T47D (cell line): Measurements from ENCODE around the gene DLG3.

Experiments used
- DNase-seq, 2 experiments: peaks; one replicate each; pipeline versions ENCODE4 v3.0.0 to v3.0.0-alpha.2; 2011 to 2012; ENCODE audit warnings: low read depth in 1 of 2, low spot score in 1 of 2
- JUND ChIP-seq: IDR thresholded peaks from 2 replicates; pipeline ENCODE4 v1.6.1; 2012; ENCODE audit warnings: low read depth
- in situ Hi-C: cut with HindIII; loops from 2 replicates; pipeline ENCODE4 v1.10.0; 2016; ENCODE audit warnings: low sequenced_read_pairs, low pct_unique_long_range_greater_than_20kb

DLG3 gene

DNA sequence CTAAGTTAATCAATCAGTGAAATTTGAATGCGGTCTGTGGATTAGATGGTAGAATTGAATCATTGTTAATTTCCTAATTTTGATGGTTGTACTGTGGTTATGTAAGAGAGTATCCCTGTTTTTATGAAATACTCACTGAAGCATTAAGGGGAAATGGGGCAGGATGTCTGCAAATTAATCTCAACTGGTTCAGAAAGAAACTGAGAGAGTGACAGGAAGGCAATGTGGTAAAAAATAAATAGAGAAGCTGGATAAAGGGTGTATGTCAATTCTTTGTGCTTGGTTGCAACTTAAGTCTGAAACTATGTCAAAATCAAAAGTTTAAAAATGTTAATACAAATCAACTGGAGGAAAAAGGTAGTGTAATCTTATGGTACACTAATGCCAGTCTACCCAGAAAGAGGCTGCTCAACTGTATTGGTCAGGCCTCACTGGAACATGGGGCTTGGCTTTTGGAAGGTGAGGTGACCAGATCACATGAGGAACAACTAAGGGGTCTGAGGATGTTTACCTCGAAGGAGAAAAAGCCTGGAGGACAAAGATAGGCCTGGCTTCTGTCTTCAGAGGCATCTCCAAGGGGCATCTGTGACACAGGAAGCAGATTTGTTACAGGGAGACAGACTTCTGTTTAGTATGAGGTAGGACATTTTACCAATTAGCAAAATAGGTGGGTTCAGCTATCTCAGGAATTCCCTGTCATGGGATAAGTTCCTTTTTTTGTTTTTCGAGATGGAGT is 83.1 kb downstream of the DLG3 start:
- no peak for DNase-seq
- no peak for TF ChIP-seq JUND
- in situ Hi-C loops = no loop called here

DNA sequence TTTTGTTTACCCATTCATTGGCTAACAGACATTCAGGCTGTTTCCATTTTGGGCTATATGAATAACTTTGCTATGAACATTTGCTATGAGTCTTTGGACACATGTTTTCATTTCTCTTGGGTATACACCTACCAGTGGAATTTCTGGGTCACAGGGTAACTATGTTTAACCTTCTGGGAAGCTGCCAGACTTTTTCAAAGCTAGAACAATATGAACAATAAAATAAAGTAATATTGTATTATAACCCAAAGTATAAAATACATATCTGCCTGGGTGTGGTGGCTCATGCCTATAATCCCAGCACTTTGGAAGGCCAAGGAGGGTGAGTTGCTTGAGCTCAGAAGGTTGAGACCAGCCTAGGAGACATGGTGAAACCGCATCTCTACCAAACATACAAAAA is 90.6 kb downstream of the DLG3 start:
- DNase-seq = no peak
- no peak for TF ChIP-seq JUND
- in situ Hi-C loops = no loop called here

DNA sequence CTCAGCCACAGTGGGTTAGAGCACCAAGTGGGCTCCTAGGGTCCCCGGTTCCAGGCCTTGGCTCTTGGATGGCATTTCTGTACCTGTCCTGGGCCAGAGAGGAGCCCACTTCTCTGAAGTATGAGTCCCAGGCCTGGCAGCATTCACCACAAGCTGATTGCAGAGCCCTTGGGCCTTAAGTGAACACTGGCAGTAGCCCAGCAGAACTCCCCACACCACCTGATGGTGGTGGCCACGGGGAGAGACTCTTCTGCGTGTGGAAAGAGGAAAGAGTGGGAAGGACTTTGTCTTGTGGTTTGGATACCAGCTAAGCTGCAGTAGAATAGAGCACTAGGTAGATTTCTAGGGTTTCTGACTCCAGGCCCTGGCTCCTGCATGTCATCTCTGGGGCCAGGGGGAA is 104.8 kb downstream of the DLG3 start:
- no peak for DNase-seq
- in situ Hi-C loops = no loop called here

DNA sequence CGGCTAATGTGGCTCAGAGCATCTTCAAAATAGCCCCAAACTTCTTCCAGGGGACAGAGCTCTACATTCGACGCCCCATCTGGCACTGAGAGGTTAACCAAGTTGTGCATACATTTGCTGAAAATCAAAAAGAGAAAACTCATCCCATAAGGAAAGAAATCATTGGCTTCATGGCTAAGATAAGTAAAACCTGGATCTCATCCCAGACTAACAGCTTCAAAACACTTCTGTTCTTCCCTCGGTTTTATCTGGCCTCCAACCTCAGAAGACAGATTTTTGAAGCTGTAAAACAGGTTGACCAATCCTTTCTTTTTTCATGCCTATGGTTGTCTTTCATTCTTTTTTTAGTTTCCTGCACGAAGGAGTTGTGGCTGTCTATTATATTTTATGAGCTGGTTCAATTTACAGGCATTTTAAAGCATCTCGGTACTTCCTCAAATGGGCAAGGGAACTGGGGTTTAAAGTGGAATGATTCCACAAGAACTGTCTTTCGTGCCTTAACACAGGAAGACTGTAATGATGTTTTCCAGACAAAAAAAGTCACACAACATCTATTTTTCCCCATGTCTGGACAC is 107.6 kb downstream of the DLG3 start:
- in situ Hi-C loops = no loop called here
- DNase-seq = no peak

More for the DNA sequence above, 104.8 kb downstream of the DLG3 start:
- no peak for TF ChIP-seq JUND

DNA sequence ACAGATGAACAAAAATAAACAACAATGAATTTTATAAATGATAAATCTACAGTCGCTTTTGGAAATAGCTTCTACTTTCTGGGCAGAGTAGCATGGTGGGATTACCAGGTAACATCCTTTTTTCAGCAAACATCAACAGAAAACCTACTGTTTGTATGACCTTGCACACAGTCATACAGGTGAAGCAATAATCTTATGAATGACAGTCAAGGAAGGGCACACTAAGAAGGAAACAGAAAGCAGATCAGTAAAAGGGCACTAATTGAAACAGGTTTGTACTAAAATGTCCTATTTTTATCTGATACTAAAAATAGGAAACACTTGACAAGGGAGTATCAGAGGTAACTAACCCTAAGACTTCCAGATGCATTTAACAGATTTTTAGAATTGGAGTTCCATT is 108.9 kb downstream of the DLG3 start:
- in situ Hi-C loops = no loop called here
- TF ChIP-seq JUND = no peak
- DNase-seq = no peak

More for the DNA sequence above, 107.6 kb downstream of the DLG3 start:
- no peak for TF ChIP-seq JUND

DNA sequence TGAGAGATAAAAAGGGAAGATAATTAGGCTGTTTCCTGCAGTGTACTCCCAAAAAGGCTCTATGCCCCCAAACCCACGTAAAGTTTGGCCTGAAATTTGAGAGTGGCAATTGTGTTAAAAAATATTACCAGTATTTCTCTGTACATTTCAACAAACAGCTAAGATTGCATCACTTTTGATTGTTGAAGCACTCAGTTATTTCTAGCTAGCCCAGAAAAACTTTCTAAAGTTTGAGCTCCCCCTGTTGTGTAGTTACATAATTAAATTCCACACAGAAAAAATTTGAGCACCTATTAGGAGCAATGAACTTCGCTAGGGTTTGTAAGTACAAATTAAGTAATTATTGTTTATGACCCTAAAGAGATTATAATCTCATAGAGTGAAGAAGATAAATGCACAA is 109.4 kb downstream of the DLG3 start:
- peak; percentile 1 to 12 for DNase-seq
- no peak for TF ChIP-seq JUND
- in situ Hi-C loops = no loop called here

DNA sequence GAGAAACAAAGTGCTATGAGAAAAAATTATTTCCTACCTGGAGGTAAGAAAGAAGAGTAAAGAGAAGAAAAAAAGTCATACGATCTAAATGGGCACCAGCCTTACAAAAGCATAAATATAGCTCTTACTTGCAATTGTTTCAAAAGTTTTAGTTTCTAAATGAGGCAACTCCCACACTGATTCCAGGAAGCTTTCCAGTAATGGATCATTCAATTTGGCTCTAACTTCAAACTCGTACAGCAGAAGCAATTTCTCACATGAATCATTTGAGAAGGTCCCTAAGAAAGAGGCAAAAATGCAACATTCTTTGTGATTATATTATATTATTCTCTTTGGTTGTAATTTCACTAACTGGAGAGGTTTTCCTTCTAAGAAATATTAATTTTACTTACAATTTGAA is 109.9 kb downstream of the DLG3 start:
- no peak for DNase-seq
- in situ Hi-C loops = no loop called here

DNA sequence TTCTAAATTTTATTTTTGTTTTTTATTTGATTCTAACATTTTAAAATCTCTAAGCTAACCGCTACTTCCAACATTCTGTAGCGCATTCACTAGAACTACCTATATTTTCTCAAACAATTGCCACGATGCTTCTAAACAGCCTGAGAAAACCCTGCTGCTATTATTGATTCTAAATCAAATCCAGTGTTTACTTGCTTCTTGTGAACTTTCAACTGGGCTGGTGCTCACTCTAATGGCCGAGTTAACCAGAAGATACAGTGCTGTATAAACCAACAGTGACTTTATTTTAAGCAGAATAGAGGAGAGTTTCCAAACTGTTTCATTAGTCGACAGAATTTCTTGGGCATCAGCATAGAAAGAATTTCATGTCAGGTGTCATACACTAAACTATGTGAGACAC is 110.3 kb downstream of the DLG3 start:
- in situ Hi-C loops = no loop called here

More for the DNA sequence above, 109.9 kb downstream of the DLG3 start:
- TF ChIP-seq JUND = no peak

More for the DNA sequence above, 110.3 kb downstream of the DLG3 start:
- no peak for DNase-seq
- TF ChIP-seq JUND = no peak
